SU-DHL-6 (cell line): ENCODE data around the gene COG5.

ENCODE experiments used
- H2AFZ ChIP-seq: fragments of 200-600 bp; sonication (generic); 2 replicates; pipeline ENCODE4 v1.6.1; 2014; ENCODE audit warnings: low read depth, mild to moderate bottlenecking, moderate library complexity, mixed read lengths, antibody characterized with exemption, low read length; ENCODE audit not compliant: severe bottlenecking
- H3F3A ChIP-seq: fragments of 200-600 bp; shearing (Covaris generic); 2 replicates; pipeline ENCODE4 v1.6.0; 2016; ENCODE audit warnings: antibody characterized with exemption, mild to moderate bottlenecking; ENCODE audit not compliant: insufficient read depth
- H3K27ac ChIP-seq: fragments of 200-600 bp; sonication (generic); 2 replicates; pipeline ENCODE4 v1.5.1; 2016; ENCODE audit warnings: low read depth, mild to moderate bottlenecking, low read length, moderate library complexity, mixed read lengths
- H3K27me3 ChIP-seq: fragments of 200-600 bp; sonication (generic), shearing (Covaris generic); 2 replicates; pipeline ENCODE4 v1.6.0; 2014; ENCODE audit warnings: mild to moderate bottlenecking, low read length
- H3K36me3 ChIP-seq: fragments of 200-600 bp; sonication (generic); 2 replicates; pipeline ENCODE4 v1.6.1; 2014; ENCODE audit warnings: mild to moderate bottlenecking, low read length, mixed read lengths
- H3K4me2 ChIP-seq: fragments of 300-600, 200-600 bp; shearing (Covaris generic), sonication (generic); 2 replicates; pipeline ENCODE4 v1.6.0; 2014; ENCODE audit warnings: low read length, low read depth, mild to moderate bottlenecking; ENCODE audit not compliant: poor library complexity, severe bottlenecking
- H3K4me3 ChIP-seq: fragments of 200-600 bp; sonication (generic); 2 replicates; pipeline ENCODE4 v1.5.1; 2014; ENCODE audit warnings: antibody characterized with exemption, low read length, mild to moderate bottlenecking, mixed read lengths; ENCODE audit not compliant: insufficient read depth, poor library complexity, severe bottlenecking
- H3K79me2 ChIP-seq: fragments of 200-600 bp; sonication (generic); 2 replicates; pipeline ENCODE4 v1.6.1; 2014; ENCODE audit warnings: mild to moderate bottlenecking, low read length, moderate library complexity; ENCODE audit not compliant: insufficient read depth
- H3K9ac ChIP-seq: fragments of 200-600 bp; sonication (generic); 2 replicates; pipeline ENCODE4 v1.7.0; 2014; ENCODE audit warnings: mild to moderate bottlenecking, low read length
- H3K9me2 ChIP-seq: fragments of 200-600 bp; sonication (generic); replicated peaks from 2 replicates; pipeline ENCODE4 v1.6.1; 2014; ENCODE audit warnings: low read length; ENCODE audit not compliant: insufficient read depth
- H3K9me3 ChIP-seq: fragments of 200-600 bp; sonication (generic); 2 replicates; pipeline ENCODE4 v1.6.1; 2014; ENCODE audit warnings: low read length, mixed read lengths; ENCODE audit not compliant: insufficient read depth
- H4K20me1 ChIP-seq: fragments of 200-600 bp; sonication (generic); 2 replicates; pipeline ENCODE4 v1.6.1; 2014; ENCODE audit warnings: low read depth, mild to moderate bottlenecking, antibody characterized with exemption, low read length, moderate library complexity, mixed read lengths
- CTCF ChIP-seq: fragments of 200-600 bp; sonication (generic); IDR thresholded peaks from one replicate; pipeline ENCODE4 v1.5.1; 2017; ENCODE audit warnings: antibody characterized with exemption, mild to moderate bottlenecking, low read length, moderate library complexity; ENCODE audit not compliant: insufficient read depth, poor library complexity, severe bottlenecking
- EZH2phosphoT487 ChIP-seq: fragments of 200-600 bp; sonication (generic), shearing (Covaris generic); conservative IDR thresholded peaks from 2 replicates; pipeline ENCODE4 v1.6.1; 2018; ENCODE audit warnings: mild to moderate bottlenecking, antibody characterized with exemption, low read length, moderate library complexity, mixed read lengths

Gene COG5

GRCh38 chr7:107304636-107305035 is 259.1 kb downstream of the COG5 start:
- Histone ChIP-seq H3K36me3 (no peaks in the 10 kb centered on the region), H3K4me2 (no peak overlapping the region), H3K9me3 (no peaks in the 10 kb centered on the region), H3K79me2 (no peaks in the 10 kb centered on the region), H4K20me1 (no peaks in the 10 kb centered on the region), H3K27me3 (no peaks in the 10 kb centered on the region), H2AFZ (no peak overlapping the region), H3K9ac (no peak overlapping the region), H3K9me2 (no peaks in the 10 kb centered on the region), H3K4me3 (no peak overlapping the region), H3K27ac (no peak overlapping the region), H3F3A (no peaks in the 10 kb centered on the region)
- TF ChIP-seq CTCF (no peak), EZH2phosphoT487 (no peak)

- Histone ChIP-seq H3K27ac (no peak overlapping the region), H3K4me3 (no peak overlapping the region), H2AFZ (no peak overlapping the region), H3K36me3 (no peaks in the 10 kb centered on the region), H3K9ac (no peak overlapping the region), H3K9me2 (no peaks in the 10 kb centered on the region), H3K9me3 (no peaks in the 10 kb centered on the region), H3F3A (no peaks in the 10 kb centered on the region), H4K20me1 (no peaks in the 10 kb centered on the region), H3K4me2 (no peak overlapping the region), H3K79me2 (no peaks in the 10 kb centered on the region), H3K27me3 (no peaks in the 10 kb centered on the region)
- TF ChIP-seq EZH2phosphoT487: no peak
These were observed 259.7 kb downstream of the COG5 start for GRCh38 chr7:107304063-107304462.

- Histone ChIP-seq H4K20me1 (no peaks in the 10 kb centered on the region), H3F3A (no peaks in the 10 kb centered on the region), H3K9me3 (no peaks in the 10 kb centered on the region), H3K36me3 (no peaks in the 10 kb centered on the region), H3K9me2 (no peaks in the 10 kb centered on the region), H3K79me2 (no peaks in the 10 kb centered on the region), H3K4me2 (no peak overlapping the region), H3K27ac (no peak overlapping the region), H2AFZ (no peak overlapping the region), H3K9ac (no peak overlapping the region), H3K4me3 (no peak overlapping the region), H3K27me3 (no peaks in the 10 kb centered on the region)
- no peak for TF ChIP-seq EZH2phosphoT487
- TF ChIP-seq CTCF: no peak
These were observed 261.4 kb downstream of the COG5 start for GRCh38 chr7:107302250-107302847.

GRCh38 chr7:107294182-107294581 is 269.5 kb downstream of the COG5 start:
- Histone ChIP-seq H3K9me2 (no peaks in the 10 kb centered on the region), H2AFZ (no peak overlapping the region), H3K27ac (no peak overlapping the region), H3K4me2 (no peak overlapping the region), H3K9ac (no peak overlapping the region), H3K4me3 (no peak overlapping the region), H3K79me2 (no peaks in the 10 kb centered on the region), H3K9me3 (no peaks in the 10 kb centered on the region), H3K36me3 (no peaks in the 10 kb centered on the region), H3F3A (no peaks in the 10 kb centered on the region), H4K20me1 (no peaks in the 10 kb centered on the region), H3K27me3 (no peaks in the 10 kb centered on the region)
- TF ChIP-seq EZH2phosphoT487: no peak
- no peak for TF ChIP-seq CTCF
